GM19351 (cell line): Measurements from ENCODE around the gene CFC1.
A peak's percentile ranks its signal among the peaks of the same experiment; 100 is the strongest.
"Not testable (repeated sequence)": the region's sequence is repeated elsewhere in the genome, so short reads cannot be mapped to it uniquely, and the experiment has no call there.

Experiments
- ATAC-seq: cut with Tn5 transposase; IDR thresholded peaks from one replicate; pipeline ENCODE4 v1.9.1; 2021; ENCODE audit warnings: mild to moderate bottlenecking, moderate library complexity; ENCODE audit not compliant: unreplicated experiment

Gene CFC1

GRCh38 chr2:130599393-130599792 is at the start of gene CFC1:
Gene CFC1 (minus strand): TSS chr2:130599575. CDS start chr2:130599287, 288 bp downstream.
- ATAC-seq = not testable (repeated sequence)

- not testable (repeated sequence) for ATAC-seq
Measured at GRCh38 chr2:130641688-130642087, 42.3 kb upstream of the CFC1 start.

GRCh38 chr2:130638973-130639372 is 39.6 kb upstream of the CFC1 start:
- ATAC-seq = not testable (repeated sequence)

GRCh38 chr2:130628784-130629475 is 29.6 kb upstream of the CFC1 start:
- ATAC-seq = not testable (repeated sequence)

GRCh38 chr2:130611140-130611539 is 11.8 kb upstream of the CFC1 start, which contains the start of gene POTEJ:
Gene POTEJ (plus strand): TSS chr2:130611440. CDS start chr2:130611533, 93 bp downstream.
- not testable (repeated sequence) for ATAC-seq

GRCh38 chr2:130610486-130610885 is 11.1 kb upstream of the CFC1 start:
- ATAC-seq = not testable (repeated sequence)

GRCh38 chr2:130609002-130609920 is 9.9 kb upstream of the CFC1 start:
- ATAC-seq = not testable (repeated sequence)

GRCh38 chr2:130608276-130609001 is 9.1 kb upstream of the CFC1 start:
- ATAC-seq = not testable (repeated sequence)

GRCh38 chr2:130601648-130602302 is 2.4 kb upstream of the CFC1 start:
- not testable (repeated sequence) for ATAC-seq

- ATAC-seq = not testable (repeated sequence)
Measured at GRCh38 chr2:130599926-130600325, 551 bp upstream of the CFC1 start.

- ATAC-seq = not testable (repeated sequence)
Measured at GRCh38 chr2:130598463-130598862, 912 bp downstream of the CFC1 start.

GRCh38 chr2:130597994-130598393 is 1.4 kb downstream of the CFC1 start:
- ATAC-seq = not testable (repeated sequence)

- ATAC-seq = not testable (repeated sequence)
Measured at GRCh38 chr2:130596757-130597156, 2.6 kb downstream of the CFC1 start.

- ATAC-seq = not testable (repeated sequence)
Measured at GRCh38 chr2:130594011-130594410, 5.4 kb downstream of the CFC1 start.

- ATAC-seq = not testable (repeated sequence)
Measured at GRCh38 chr2:130592791-130593414, 6.5 kb downstream of the CFC1 start.

- not testable (repeated sequence) for ATAC-seq
Measured at GRCh38 chr2:130590842-130591359, 8.5 kb downstream of the CFC1 start.

- ATAC-seq = not testable (repeated sequence)
Measured at GRCh38 chr2:130590170-130590841, 9.1 kb downstream of the CFC1 start.

- ATAC-seq = peak; percentile 65
Measured at GRCh38 chr2:130588688-130589458, 10.5 kb downstream of the CFC1 start.
